ENCODE data around the gene C10orf71. TPM values are rescaled to one million over a fixed set of nuclear protein-coding genes. Genes with fewer than 3 reads are reported as not detected.

The C10orf71 gene
- total RNA-seq, 1 donor: not detected

GRCh38 chr10:49360271-49361177, 61.6 kb downstream of the C10orf71 start:
- TF ChIP-seq CTCF (IDR thresholded peaks at IDR 0.05; ENCODE audit: insufficient read depth, low read depth, low read length): no peak
- DNase-seq (ENCODE audit: low read depth): peak; percentile 3
- no peak overlapping the region for H3K4me3 ChIP-seq (ENCODE audit: low read depth, low read length)

GRCh38 chr10:49361178-49361554, 62.2 kb downstream of the C10orf71 start:
- DNase-seq (ENCODE audit: low read depth): no peak
- H3K4me3 ChIP-seq (ENCODE audit: low read depth, low read length): no peak overlapping the region
- no peak for TF ChIP-seq CTCF (IDR thresholded peaks at IDR 0.05; ENCODE audit: insufficient read depth, low read depth, low read length)

GRCh38 chr10:49361735-49362568, 63.0 kb downstream of the C10orf71 start:
- no peak for DNase-seq (ENCODE audit: low read depth)
- H3K4me3 ChIP-seq (ENCODE audit: low read depth, low read length): no peak overlapping the region
- TF ChIP-seq CTCF (IDR thresholded peaks at IDR 0.05; ENCODE audit: insufficient read depth, low read depth, low read length): no peak

- no peak for DNase-seq (ENCODE audit: low read depth)
- TF ChIP-seq CTCF (IDR thresholded peaks at IDR 0.05; ENCODE audit: insufficient read depth, low read depth, low read length): no peak
- H3K4me3 ChIP-seq (ENCODE audit: low read depth, low read length): no peak overlapping the region
Measured at GRCh38 chr10:49362596-49363260, 63.8 kb downstream of the C10orf71 start.

- no peak overlapping the region for H3K4me3 ChIP-seq (ENCODE audit: low read depth, low read length)
- DNase-seq (ENCODE audit: low read depth): no peak
- no peak for TF ChIP-seq CTCF (IDR thresholded peaks at IDR 0.05; ENCODE audit: insufficient read depth, low read depth, low read length)
Measured at GRCh38 chr10:49363309-49364031, 64.5 kb downstream of the C10orf71 start.

GRCh38 chr10:49364051-49364450, 65.1 kb downstream of the C10orf71 start:
- no peak for DNase-seq (ENCODE audit: low read depth)
- no peak overlapping the region for H3K4me3 ChIP-seq (ENCODE audit: low read depth, low read length)
- no peak for TF ChIP-seq CTCF (IDR thresholded peaks at IDR 0.05; ENCODE audit: insufficient read depth, low read depth, low read length)

Measured in fibroblast of villous mesenchyme (primary cell).